Natural killer cell (primary cell): ENCODE results near the gene RAVER2. TPM values are rescaled to one million over a fixed set of nuclear protein-coding genes. Genes with fewer than 3 reads are reported as not detected.
A peak's percentile ranks its signal among the peaks of the same experiment; 100 is the strongest.

Experiments
- ATAC-seq, 3 donors: fragments of 150-1000 bp in 2 of 3; fragments of 200-7000 bp in 1 of 3; cut with Tn5 transposase; 1 replicate in 1 of 3; 2 replicates in 2 of 3; pipeline ENCODE4 v1.10.0; 2021; ENCODE audit warnings: mild to moderate bottlenecking in 2 of 3, moderate library complexity in 2 of 3
- DNase-seq, 2 donors: peaks; one replicate each; pipeline versions ENCODE4 v3.0.0 to v3.0.0-alpha.2; 2013 to 2021; ENCODE audit warnings: mixed read lengths in 1 of 2
- H3K27ac ChIP-seq: one replicate; pipeline ENCODE4 v1.5.1; 2013; ENCODE audit warnings: mild to moderate bottlenecking, low read length
- H3K27me3 ChIP-seq: one replicate; pipeline ENCODE4 v1.6.1; 2013; ENCODE audit warnings: low read length; ENCODE audit not compliant: control insufficient read depth, insufficient read depth
- H3K36me3 ChIP-seq: one replicate; pipeline ENCODE4 v1.6.1; 2013; ENCODE audit warnings: low read length; ENCODE audit not compliant: control insufficient read depth, insufficient read depth
- H3K4me1 ChIP-seq: one replicate; pipeline ENCODE4 v1.6.1; 2013; ENCODE audit warnings: low read length; ENCODE audit not compliant: control insufficient read depth, insufficient read depth
- H3K4me3 ChIP-seq: one replicate; pipeline ENCODE4 v1.5.1; 2013; ENCODE audit warnings: low read length
- H3K9me3 ChIP-seq: one replicate; pipeline ENCODE4 v1.6.1; 2013; ENCODE audit warnings: low read length; ENCODE audit not compliant: control insufficient read depth, insufficient read depth
- H3K27ac Mint-ChIP-seq, 2 donors: one replicate each; pipeline ENCODE4 v1.8.0; 2022; ENCODE audit warnings: mild to moderate bottlenecking in 2 of 2, mixed read lengths in 2 of 2, moderate library complexity in 1 of 2
- H3K27me3 Mint-ChIP-seq, 2 donors: one replicate each; pipeline ENCODE4 v1.8.0; 2022; ENCODE audit warnings: low read depth in 2 of 2, mixed read lengths in 2 of 2
- H3K36me3 Mint-ChIP-seq: one replicate; pipeline ENCODE4 v1.8.0; 2022; ENCODE audit warnings: mixed read lengths
- H3K4me1 Mint-ChIP-seq, 2 donors: one replicate each; pipeline ENCODE4 v1.8.0; 2022; ENCODE audit warnings: mixed read lengths in 2 of 2
- H3K4me3 Mint-ChIP-seq: one replicate; pipeline ENCODE4 v1.8.0; 2022; ENCODE audit warnings: mild to moderate bottlenecking, moderate library complexity, mixed read lengths
- H3K9me3 Mint-ChIP-seq, 2 donors: one replicate each; pipeline ENCODE4 v1.8.0; 2022; ENCODE audit warnings: mixed read lengths in 2 of 2
- CTCF ChIP-seq: fragments of 200-600 bp; IDR thresholded peaks from one replicate; pipeline ENCODE4 v1.8.0; 2022; ENCODE audit warnings: antibody characterized with exemption
- WGBS: methylation state at CpG from one replicate; pipeline ENCODE4 v1.1.7; 2013; ENCODE audit warnings: missing lambda C conversion rate; ENCODE audit not compliant: insufficient coverage; 5-methylcytosine and 5-hydroxymethylcytosine counted together
- intact Hi-C: fragments of 100-400 bp; cut with micrococcal nuclease; formaldehyde crosslinking; loops from one replicate; pipeline ENCODE4 v1.14.2; 2022
- total RNA-seq, 4 donors: library from RNA; stranded (reverse); fragments of 120-200 nt in 1 of 4; gene quantifications; one replicate each; pipeline versions ENCODE4 v1.2.3 to v1.2.4, GENCODE V29; 2013 to 2022

RAVER2 gene
- total RNA-seq, 3 donors from 2014 or later (not counting 1 experiment from before 2014, with no cell fraction given), result 0.82 to 1.4 (median 1.2) TPM

GRCh38 chr1:64878931-64879611, 134.2 kb downstream of the RAVER2 start:
- no peaks in the 10 kb centered on the region for H3K27me3 ChIP-seq
- H3K4me3 Mint-ChIP-seq, result peak overlapping the region; percentile 62
- ATAC-seq, result no peak
- H3K9me3 ChIP-seq, result no peaks in the 10 kb centered on the region
- H3K27ac Mint-ChIP-seq, result peak overlapping the region; percentile 79 to 93
- no peaks in the 10 kb centered on the region for H3K27me3 Mint-ChIP-seq
- intact Hi-C loops, result no loop called here
- H3K9me3 Mint-ChIP-seq, result no peaks in the 10 kb centered on the region
- WGBS, result 81% methylated on average over 10 of the region's 12 CpGs
- H3K36me3 ChIP-seq, result peaks cover 43% of the 10 kb centered on the region
- H3K4me3 ChIP-seq, result no peak overlapping the region
- peaks cover 18% of the 10 kb centered on the region for H3K36me3 Mint-ChIP-seq
- peak overlapping the region; percentile 24 for H3K27ac ChIP-seq
- DNase-seq, result no peak
- H3K4me1 ChIP-seq, result peaks cover 68% of the 10 kb centered on the region
- H3K4me1 Mint-ChIP-seq, result peaks cover 92 to 97% of the 10 kb centered on the region in 2 donors
- no peak for TF ChIP-seq CTCF

- Mint-ChIP-seq H3K27ac (peak overlapping the region; percentile 79 to 93), H3K36me3 (peaks cover 13% of the 10 kb centered on the region), H3K4me3 (peak overlapping the region; percentile 56), H3K27me3 (no peaks in the 10 kb centered on the region), H3K4me1 (peaks cover 94 to 98% of the 10 kb centered on the region in 2 donors), H3K9me3 (no peaks in the 10 kb centered on the region)
- Histone ChIP-seq H3K4me1 (peaks cover 70% of the 10 kb centered on the region), H3K27ac (peak overlapping the region; percentile 80), H3K36me3 (peaks cover 33% of the 10 kb centered on the region), H3K27me3 (no peaks in the 10 kb centered on the region), H3K9me3 (no peaks in the 10 kb centered on the region), H3K4me3 (no peak overlapping the region)
- TF ChIP-seq CTCF, result no peak
- no peak for DNase-seq
- no peak for ATAC-seq
- WGBS, result over 99% methylated on average over 4 of the region's 4 CpGs
- intact Hi-C loops, result loop anchor here (5.0 kb wide), 1 partner anchor 127 kb away; no protein-coding TSS in a partner anchor
Observed at GRCh38 chr1:64880449-64880848, 135.6 kb downstream of the RAVER2 start.

- Mint-ChIP-seq H3K9me3 (no peaks in the 10 kb centered on the region), H3K36me3 (peaks cover 8% of the 10 kb centered on the region), H3K4me3 (peak overlapping the region; percentile 75), H3K27ac (peak overlapping the region; percentile 79 to 93), H3K4me1 (peaks cover 94 to 98% of the 10 kb centered on the region in 2 donors), H3K27me3 (no peaks in the 10 kb centered on the region)
- Histone ChIP-seq H3K27me3 (no peaks in the 10 kb centered on the region), H3K27ac (peak overlapping the region; percentile 80), H3K9me3 (no peaks in the 10 kb centered on the region), H3K36me3 (peaks cover 26% of the 10 kb centered on the region), H3K4me1 (peaks cover 65% of the 10 kb centered on the region), H3K4me3 (no peak overlapping the region)
- DNase-seq, result no peak
- 53% methylated on average over 1 of the region's 1 CpG for WGBS
- intact Hi-C loops, result loop anchor here (5.0 kb wide), 1 partner anchor 126 kb away; no protein-coding TSS in a partner anchor
- ATAC-seq, result peak in 1 of 3 donors; percentile 4
- no peak for TF ChIP-seq CTCF
Observed at GRCh38 chr1:64881281-64881680, 136.4 kb downstream of the RAVER2 start.

Other genes with a start within 250 kb of the RAVER2 start
- gene JAK1, start 221.5 kb downstream of the RAVER2 start, total RNA-seq, result 100 to 1,000 TPM; 507 to 626 (median 526) TPM